NCI-H446 (cell line): ENCODE measurements around the gene NSFL1C.
"Not testable (repeated sequence)": the region's sequence is repeated elsewhere in the genome, so short reads cannot be mapped to it uniquely, and the experiment has no call there.

ENCODE experiments used
- DNase-seq, 2 experiments: peaks; one replicate each; lab custom pipeline; 2025; lab: John Stamatoyannopoulos, UW

Gene NSFL1C

GRCh38 chr20:1466211-1467081 is at the start of gene NSFL1C:
Gene NSFL1C, minus strand, starts transcription at chr20:1466849. Its CDS starts 25 bp downstream, at chr20:1466824.
- DNase-seq: peak; percentile 71 to 96

DNA sequence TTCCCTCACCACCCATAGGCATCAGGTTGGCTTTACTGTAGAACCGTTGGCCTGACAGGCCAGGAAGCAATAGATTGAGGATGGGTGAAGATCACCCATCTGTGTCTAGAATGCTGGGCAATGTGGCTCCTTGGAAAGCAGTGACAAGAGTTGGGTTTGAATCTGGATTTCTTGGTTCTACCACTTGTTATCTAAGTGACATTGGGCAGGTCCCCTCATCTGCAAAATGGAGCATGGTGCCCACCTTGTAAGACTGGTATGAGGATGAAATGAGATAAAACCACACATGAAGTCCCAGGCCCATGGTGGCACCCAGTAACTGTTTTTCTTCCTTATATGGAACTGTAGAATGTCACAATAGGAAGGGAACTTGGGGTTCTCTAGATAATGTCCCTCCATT is 47.2 kb upstream of the NSFL1C start:
- DNase-seq: no peak

- peak in 1 of 2 experiments; percentile 7 for DNase-seq
Measured at GRCh38 chr20:1509237-1509636, 42.6 kb upstream of the NSFL1C start.

GRCh38 chr20:1508574-1508973 is 41.9 kb upstream of the NSFL1C start:
- DNase-seq: no peak

GRCh38 chr20:1507276-1507675 is 40.6 kb upstream of the NSFL1C start:
- no peak for DNase-seq

DNA sequence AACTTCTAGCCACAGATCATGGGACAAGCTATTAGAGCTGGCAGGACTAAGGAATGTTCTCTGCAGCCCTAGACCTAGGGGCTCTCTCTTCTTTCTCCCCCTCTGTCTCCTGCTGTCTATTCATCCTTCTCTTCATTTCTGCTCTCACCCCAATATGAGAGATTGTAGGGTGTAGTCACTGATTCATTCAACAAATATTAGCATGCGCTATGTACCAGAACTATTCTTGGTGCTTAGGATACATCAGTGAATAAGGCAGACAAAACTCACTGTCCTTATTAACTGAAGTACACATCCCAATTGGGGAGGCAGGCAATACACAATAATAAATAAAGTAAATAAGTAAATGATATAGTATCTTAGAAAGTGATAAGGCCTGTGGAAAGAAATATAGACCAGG is 39.2 kb upstream of the NSFL1C start:
- no peak for DNase-seq

GRCh38 chr20:1505361-1505760 is 38.7 kb upstream of the NSFL1C start:
- DNase-seq: no peak

DNA sequence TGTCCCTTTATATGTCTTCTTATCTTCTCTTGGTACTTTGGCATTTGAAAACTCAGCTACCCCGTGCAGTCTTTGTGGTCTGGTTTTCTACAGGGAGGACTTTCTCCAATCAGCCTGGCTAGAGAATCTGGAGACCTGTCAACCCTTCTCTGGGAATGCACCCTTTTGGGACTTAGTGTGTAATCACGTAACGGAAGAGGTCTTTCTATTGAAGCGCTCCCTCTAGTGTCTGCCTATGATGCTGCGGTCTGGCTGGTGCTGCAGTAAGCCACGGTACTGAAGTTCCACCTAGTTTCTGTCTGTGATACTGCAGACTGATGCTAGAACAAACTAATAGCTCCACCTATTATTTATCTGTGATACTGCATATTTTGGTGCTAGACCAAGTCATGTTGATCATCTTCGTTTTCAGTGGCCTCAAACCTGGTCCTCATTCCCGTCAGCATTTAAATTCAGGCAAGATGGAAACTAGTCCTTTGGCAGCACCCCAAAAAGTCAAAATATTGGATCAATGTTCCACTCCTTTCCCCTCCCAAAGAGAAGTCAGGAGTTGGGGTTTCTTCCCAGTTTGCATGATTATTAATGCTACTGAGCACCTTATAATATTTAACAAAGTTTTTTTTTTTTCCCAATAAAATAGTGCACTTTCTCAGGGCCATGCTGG is 37.0 kb upstream of the NSFL1C start:
- DNase-seq: peak; percentile 50 to 76

GRCh38 chr20:1500496-1500895 is 33.8 kb upstream of the NSFL1C start:
- no peak for DNase-seq

DNA sequence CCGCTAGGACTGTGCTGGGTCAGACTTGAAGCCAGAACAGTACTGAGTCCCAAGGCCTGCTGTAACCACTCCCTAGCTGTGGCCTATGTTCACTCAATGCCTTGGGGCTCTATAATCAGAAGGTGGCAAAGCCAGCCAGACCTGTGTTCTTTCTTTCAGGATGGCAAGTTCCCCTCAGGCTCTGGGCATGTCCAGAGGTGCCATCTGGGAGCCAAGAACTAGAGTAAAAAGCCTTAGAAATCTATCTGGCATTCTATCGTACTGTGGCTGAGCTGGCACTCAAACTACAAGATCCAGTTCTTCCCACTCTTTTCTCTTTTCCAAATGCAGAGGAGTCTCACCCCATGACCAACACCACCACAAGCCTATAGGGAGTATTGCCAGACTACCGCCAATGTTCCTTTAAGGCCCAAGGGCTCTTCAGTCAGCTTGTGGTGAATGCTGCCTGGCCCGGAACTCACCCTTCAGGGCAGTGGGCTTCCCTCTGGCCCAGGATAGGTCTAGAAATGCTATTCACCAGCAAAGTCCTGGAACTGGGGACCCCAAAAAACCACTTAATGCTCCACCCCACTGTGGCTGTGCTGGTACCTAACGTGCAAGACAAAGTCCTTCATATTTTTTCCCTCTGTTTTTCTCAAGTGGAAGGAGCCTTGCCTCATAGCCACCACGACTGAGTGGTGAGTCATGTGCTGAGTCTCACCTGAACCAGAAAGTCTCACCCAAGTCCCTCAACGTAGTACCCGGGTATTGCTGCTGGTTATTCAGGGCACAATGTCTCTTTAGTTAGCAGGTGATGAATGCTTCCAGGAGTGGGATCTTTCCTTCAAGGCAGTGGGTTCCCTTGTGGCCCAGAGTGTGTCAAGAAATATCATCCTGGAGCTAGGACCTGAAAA is 33.1 kb upstream of the NSFL1C start:
- no peak for DNase-seq

DNA sequence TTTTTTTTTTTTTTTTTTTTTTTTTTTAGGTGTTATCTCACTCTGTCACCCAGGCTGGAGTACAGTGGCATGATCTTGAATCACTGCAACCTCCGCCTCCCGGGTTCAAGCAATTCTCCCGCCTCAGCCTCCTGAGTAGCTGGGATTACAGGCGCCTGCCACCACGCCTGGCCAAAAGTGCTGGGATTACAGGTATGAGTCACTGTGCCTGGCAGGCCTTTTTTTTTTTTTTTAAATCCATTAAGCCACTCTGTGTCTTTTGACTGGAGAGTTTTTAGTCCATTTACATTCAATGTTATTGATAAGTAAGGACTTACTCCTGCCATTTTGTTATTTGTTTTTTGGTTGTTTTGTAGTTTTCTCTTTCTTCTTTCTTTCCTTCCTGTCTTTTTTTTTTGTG is 30.7 kb upstream of the NSFL1C start:
- not testable (repeated sequence) for DNase-seq

DNA sequence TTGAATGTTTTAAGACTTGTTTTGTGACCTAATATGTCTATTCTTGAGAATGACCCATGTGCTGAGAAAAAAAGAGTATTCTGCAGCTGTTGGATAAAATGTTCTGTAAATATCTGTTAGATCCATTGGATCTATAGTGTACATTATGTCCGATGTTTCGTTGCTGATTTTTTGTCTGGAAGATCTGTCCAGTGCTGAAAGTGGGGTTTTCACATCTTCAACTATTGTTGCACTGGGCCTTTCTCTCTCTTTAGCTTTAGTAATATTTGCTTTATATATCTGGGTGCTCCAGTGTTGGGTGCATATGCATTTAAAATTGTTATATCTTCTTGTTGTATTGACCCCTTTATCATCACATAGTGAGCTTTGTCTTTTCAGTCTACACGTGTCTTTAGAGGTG is 30.3 kb upstream of the NSFL1C start:
- no peak for DNase-seq

DNA sequence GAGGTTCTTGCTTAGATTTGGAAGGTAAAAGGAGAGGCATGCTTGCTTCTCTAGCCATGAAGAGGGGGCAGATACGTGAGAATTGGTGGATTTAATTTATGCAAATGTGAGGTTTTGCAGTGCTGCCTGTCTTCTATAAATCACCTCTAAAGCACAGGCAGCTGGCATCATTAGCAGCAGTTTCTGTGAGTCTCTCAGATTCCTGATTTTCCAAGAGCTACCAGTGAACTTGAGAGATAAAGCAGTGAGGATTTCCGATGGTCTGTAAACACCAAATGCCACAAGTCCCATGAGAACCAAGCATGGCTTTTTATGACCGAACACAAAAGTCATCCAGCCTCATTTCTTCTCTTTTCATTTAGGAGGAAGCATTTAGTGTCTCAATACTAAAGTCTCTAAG is 27.8 kb upstream of the NSFL1C start:
- DNase-seq: no peak

GRCh38 chr20:1493536-1493935 is 26.9 kb upstream of the NSFL1C start:
- no peak for DNase-seq

DNA sequence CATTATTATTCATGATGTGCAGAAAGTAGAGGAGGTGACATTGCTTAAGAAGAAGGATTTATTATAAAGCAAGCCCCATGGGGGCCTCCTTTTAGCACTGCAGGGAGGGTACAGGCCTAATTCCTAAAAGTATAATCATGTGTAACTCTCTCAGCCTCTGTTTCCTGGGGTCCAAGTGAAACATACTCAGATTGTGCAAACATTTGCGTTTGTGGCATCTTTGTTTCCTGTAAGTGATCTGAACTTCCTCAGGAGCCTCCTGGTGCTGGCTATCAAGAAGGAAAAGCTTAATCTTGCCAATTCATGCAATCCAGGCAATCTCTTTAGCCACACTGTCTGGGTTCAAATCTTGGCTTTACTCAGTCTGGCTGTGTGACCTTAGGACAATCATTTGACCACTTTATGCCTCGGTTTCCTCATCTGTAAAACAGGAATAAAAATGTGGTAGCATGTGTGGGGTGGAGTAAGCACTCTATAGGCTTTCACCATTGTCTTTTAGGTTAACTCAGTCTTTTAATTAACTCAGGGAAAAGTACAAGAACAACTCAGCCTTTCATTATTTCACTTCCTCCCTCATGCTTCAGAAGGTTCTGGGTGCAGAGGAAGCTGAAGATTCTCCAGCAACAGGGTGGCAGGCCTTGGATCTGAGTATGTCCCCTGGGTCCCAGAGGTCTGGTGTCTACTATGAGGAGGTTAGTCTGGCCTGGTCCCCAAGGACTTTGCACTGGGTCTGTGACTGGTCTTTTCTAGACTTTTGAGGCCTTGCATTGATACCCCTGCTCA is 25.4 kb upstream of the NSFL1C start:
- no peak for DNase-seq

DNA sequence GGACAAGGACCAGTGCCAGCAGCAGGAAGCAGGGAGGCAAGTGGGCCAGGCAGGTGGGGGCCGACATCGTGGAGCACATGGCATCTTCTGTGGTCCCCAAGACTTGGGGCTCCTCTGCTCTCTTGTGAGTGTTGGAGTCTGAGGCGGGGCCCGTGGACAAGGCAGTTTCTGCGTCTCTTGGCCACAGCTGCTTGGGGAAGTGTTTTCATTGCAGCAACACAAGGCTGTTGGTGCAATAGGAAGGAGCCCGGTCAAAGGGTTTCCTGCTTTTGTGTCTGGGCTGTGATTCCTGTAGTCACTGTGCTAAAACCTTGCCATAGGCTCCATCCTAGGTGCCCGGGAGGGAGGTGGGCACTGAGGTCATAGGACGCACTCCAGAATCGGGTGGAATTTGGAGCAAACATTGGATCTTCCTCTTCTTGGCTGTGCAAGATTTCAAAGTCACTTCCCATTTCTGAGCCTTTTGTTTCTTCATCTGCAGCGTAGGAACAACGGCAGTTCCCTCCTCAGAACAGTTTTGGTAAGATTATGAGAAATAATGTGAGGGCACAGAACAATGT is 24.7 kb upstream of the NSFL1C start, which contains the start of gene SIRPB2:
Gene SIRPB2 (minus strand): TSS at position 140 of the 560 bp plus-strand sequence. CDS start 61 bp downstream, at position 79.
- no peak for DNase-seq

DNA sequence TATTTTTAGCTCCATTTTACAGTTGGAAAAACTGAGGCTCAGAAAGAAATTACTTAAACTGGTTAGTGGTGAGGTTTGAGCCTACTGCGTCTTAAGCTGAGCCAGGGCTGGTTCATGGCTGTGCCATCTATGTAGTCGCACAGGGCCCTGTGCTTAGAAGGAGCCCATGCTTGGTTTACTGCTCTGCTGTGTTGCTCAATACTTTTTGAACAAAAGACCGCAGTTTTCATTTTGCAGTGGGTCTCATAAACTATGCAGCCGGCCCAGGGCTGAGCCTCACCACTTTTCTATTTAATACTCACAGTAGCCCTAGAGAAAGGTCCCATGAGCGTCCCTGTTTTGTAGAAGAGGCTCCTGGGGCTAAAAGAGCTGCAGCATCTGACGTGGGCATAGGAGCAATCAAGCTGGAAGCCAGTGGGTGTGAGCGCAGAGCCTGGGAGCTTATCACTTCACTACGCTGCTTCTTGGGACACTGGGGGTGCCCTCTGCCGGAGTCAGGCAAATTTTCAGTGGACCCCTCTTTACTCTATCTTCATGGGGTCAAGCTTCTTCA is 24.1 kb upstream of the NSFL1C start:
- no peak for DNase-seq

DNA sequence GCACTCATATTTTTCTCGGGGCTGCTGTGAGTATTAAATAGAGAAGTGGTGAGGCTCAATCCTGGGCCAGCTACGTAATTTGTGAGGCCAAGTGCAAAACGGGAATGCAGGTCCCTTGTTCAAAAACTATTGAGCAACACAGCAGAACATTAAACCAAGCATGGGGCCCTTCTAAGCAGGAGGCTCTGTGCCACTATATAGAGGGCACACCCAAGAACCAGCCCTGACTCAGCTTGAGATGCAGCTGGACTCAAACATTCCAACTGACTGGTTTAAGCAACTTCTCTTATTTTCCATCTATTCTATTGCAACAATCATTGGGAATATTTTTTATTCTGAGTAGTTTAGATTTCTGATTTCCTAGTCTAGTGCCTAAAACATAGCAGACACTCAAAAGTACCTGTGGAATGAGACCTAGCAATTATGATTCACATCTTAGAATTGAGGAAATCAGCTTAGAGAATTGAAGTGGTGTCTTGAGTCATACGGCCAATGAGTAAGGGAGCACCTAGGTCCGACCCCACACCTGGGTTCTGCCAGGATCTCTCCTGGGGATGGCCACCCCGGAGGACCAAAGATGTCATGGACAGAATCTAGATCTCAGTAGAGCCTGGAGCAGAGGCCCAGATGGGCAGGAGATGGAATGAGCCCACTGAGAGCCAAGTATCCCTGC is 23.3 kb upstream of the NSFL1C start:
- DNase-seq: no peak

- DNase-seq: no peak
Measured at GRCh38 chr20:1489325-1489724, 22.7 kb upstream of the NSFL1C start.

DNA sequence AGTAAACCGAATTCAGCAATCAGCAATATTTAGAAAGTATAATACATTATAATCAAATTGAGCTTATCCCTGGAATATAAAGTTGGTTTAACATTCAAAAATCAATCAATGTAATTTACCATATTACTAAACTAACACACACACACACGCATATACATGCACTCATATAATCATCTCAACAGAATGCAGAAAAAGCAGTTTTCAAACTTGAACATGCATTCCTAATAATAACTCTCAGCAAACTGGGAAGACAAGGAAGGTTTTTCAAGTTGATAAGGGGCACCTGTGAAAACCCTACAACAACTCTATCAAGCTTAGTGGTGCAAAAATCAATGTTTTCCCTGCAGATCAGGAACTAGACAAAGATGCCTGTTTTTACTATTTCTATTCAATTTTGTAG is 19.9 kb upstream of the NSFL1C start:
- DNase-seq: no peak
